ENCODE results near the gene CCNB3.

- TF ChIP-seq CTCF (IDR thresholded peaks at IDR 0.05) (no peak), POLR2A (IDR thresholded peaks at IDR 0.05) (no peak), POLR2AphosphoS5 (IDR thresholded peaks at IDR 0.05; ENCODE audit: insufficient read depth in 1 of 2, low read depth in 1 of 2) (no peak)
Observed at GRCh38 chrX:50188859-50189600, 15.5 kb upstream of the CCNB3 start.
